ENCODE measurements around the gene COL20A1. TPM values are rescaled to one million over a fixed set of nuclear protein-coding genes. Genes with fewer than 3 reads are reported as not detected.

COL20A1 gene
- total and polyA plus RNA-seq, 2 of the 13 experiments (the other 11 are each of a cell fraction or from before 2014, with no cell fraction given): not detected

DNA sequence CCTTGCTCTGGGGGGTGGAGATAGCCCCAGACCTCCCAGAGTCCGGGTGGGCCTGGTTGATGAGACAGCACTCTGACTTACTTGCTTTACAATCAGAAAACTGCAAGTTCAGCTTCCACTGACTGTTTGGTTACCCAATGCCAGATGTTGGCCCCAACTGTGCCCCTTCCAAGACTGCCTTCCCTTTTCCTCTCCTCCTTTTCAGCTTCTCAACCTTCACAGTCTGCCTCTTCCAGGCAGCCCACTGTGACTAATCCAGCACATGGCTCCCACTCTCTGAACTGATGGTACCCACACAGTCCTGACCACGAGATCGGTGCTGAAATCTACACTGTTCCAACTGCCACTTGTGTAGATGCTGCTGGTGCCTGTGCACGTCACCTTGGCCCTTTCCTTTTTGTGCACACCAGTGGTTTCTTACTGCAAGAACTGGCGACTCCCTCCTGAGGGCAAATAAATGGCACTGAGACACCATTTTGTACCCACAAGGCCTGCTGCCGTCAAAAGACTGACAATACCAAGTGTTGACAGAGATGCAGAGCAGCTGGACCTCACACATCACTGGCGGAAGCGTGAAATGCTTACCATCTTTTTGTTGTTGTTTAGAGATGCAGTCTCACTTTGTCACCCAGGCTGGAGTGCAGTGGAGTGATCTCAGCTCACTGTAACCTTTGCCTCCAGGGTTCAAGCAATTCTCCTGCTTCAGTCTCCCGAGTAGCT is 22.2 kb upstream of the COL20A1 start (continued):
- TF ChIP-seq ZBTB8A (CRISPR knock-in tag; IDR thresholded peaks at IDR 0.05; ENCODE audit: borderline replicate concordance, low read depth): no peak
- no peak for TF ChIP-seq AGO2 (optimal IDR thresholded peaks at IDR 0.05; ENCODE audit: low read depth, low read length)
- TF ChIP-seq CBX1 (IDR thresholded peaks at IDR 0.05; ENCODE audit: low read depth): no peak

- peaks cover 33% of the 10 kb centered on the region for H4K20me1 ChIP-seq (ENCODE audit: insufficient read depth, low read length)
- peaks cover 43% of the 10 kb centered on the region for H3K4me1 ChIP-seq (ENCODE audit: insufficient read depth, low read length)
- intact Hi-C loops (cut with micrococcal nuclease; ENCODE audit: unreplicated experiment) (no loop called here), in situ Hi-C loops (cut with HindIII; ENCODE audit: extremely low pct_ligation_motif_present, low pct_unique_long_range_greater_than_20kb) (no loop called here)
- peaks cover 22 to 23% of the 10 kb centered on the region in 2 experiments for H3K36me3 ChIP-seq (replicated peaks in 1 of 2; ENCODE audit: control insufficient read depth in 1 of 2, insufficient read depth in 2 of 2, low read length in 2 of 2)
- peak; percentile 92 for DNase-seq (ENCODE audit: low spot score)
- H3K4me2 ChIP-seq (ENCODE audit: low read depth, low read length): peak within 1 kb of the TSS; percentile 92
- peak within 1 kb of the TSS; percentile 96 to 100 (median 99) for H3K4me3 ChIP-seq (replicated peaks in 1 of 3; ENCODE audit: insufficient read depth in 1 of 3, low read depth in 2 of 3, low read length in 3 of 3)
- no peaks in the 10 kb centered on the region for H3K9me3 ChIP-seq (ENCODE audit: low read length)
- peak; percentile 90 for ATAC-seq
- POLR2A ChIA-PET: interaction anchor here (0.8 to 1.6 kb wide), 12 partner anchors 8 to 1229 kb away, joined by 3 to 8 read pairs (median 3); partner anchors contain the start of genes PTK6 and TCFL5
- no TSS peak for BruUV-seq (replicated peaks)
- H3K27ac ChIP-seq (ENCODE audit: extremely low read length, insufficient read depth, low read length): peak within 1 kb of the TSS; percentile 72
- FAIRE-seq: peak; percentile 75
- 3% methylated on average over 60 of the region's 97 CpGs for WGBS (ENCODE audit: low lambda C conversion rate)
- H3K79me2 ChIP-seq (ENCODE audit: insufficient read depth, low read length): peaks cover 41% of the 10 kb centered on the region
- peak within 1 kb of the TSS; percentile 96 for H3K9ac ChIP-seq (ENCODE audit: insufficient read depth, low read depth, low read length)
- no peak within 1 kb of the TSS for H2AFZ ChIP-seq (ENCODE audit: low read length)
- CTCF ChIA-PET (ENCODE audit: low intra/inter-chr PET ratio, low total read pairs): no interaction called here
- H3K27me3 ChIP-seq (ENCODE audit: control insufficient read depth in 1 of 2, insufficient read depth in 2 of 2, low read length in 2 of 2): peaks cover 2 to 14% of the 10 kb centered on the region in 2 experiments; a peak in 3 of 5 replicates
- peak; percentile 75; the same call in 1 of the 2 replicates for TF ChIP-seq ZNF441 (CRISPR knock-in tag; IDR thresholded peaks at IDR 0.05; ENCODE audit: borderline replicate concordance)
- no peak for TF ChIP-seq ZNF496 (CRISPR knock-in tag; IDR thresholded peaks at IDR 0.05; ENCODE audit: insufficient replicate concordance)
- TF ChIP-seq KLF15 (CRISPR knock-in tag; IDR thresholded peaks at IDR 0.05; ENCODE audit: borderline replicate concordance): no peak
- 0 out of 2 replicates have a peak, but pooled peaks have one; percentile 12 for TF ChIP-seq PHF21A (CRISPR knock-in tag; IDR thresholded peaks at IDR 0.05)
- TF ChIP-seq, protein P1, sequence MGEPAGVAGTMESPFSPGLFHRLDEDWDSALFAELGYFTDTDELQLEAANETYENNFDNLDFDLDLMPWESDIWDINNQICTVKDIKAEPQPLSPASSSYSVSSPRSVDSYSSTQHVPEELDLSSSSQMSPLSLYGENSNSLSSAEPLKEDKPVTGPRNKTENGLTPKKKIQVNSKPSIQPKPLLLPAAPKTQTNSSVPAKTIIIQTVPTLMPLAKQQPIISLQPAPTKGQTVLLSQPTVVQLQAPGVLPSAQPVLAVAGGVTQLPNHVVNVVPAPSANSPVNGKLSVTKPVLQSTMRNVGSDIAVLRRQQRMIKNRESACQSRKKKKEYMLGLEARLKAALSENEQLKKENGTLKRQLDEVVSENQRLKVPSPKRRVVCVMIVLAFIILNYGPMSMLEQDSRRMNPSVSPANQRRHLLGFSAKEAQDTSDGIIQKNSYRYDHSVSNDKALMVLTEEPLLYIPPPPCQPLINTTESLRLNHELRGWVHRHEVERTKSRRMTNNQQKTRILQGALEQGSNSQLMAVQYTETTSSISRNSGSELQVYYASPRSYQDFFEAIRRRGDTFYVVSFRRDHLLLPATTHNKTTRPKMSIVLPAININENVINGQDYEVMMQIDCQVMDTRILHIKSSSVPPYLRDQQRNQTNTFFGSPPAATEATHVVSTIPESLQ (CRISPR knock-in tag; conservative IDR thresholded peaks at IDR 0.05): no peak
- TF ChIP-seq NFRKB (IDR thresholded peaks at IDR 0.05): no peak
- peak; percentile 63; the same call in 1 of the 2 replicates for TF ChIP-seq THAP9 (CRISPR knock-in tag; IDR thresholded peaks at IDR 0.05; ENCODE audit: borderline replicate concordance)
- TF ChIP-seq, protein P2, sequence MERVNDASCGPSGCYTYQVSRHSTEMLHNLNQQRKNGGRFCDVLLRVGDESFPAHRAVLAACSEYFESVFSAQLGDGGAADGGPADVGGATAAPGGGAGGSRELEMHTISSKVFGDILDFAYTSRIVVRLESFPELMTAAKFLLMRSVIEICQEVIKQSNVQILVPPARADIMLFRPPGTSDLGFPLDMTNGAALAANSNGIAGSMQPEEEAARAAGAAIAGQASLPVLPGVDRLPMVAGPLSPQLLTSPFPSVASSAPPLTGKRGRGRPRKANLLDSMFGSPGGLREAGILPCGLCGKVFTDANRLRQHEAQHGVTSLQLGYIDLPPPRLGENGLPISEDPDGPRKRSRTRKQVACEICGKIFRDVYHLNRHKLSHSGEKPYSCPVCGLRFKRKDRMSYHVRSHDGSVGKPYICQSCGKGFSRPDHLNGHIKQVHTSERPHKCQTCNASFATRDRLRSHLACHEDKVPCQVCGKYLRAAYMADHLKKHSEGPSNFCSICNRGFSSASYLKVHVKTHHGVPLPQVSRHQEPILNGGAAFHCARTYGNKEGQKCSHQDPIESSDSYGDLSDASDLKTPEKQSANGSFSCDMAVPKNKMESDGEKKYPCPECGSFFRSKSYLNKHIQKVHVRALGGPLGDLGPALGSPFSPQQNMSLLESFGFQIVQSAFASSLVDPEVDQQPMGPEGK (CRISPR knock-in tag; IDR thresholded peaks at IDR 0.05): peak; percentile 67
- TF ChIP-seq ZNF12 (CRISPR knock-in tag; IDR thresholded peaks at IDR 0.05): no peak
- peak; percentile 59 for TF ChIP-seq ZMYM4 (CRISPR knock-in tag; IDR thresholded peaks at IDR 0.05)
These were observed 20.6 kb upstream of the COL20A1 start, which contains the start of gene ARFGAP1 for GRCh38 chr20:63272105-63273058. Gene ARFGAP1, plus strand, starts transcription at chr20:63272813. Its CDS starts 2,768 bp downstream, at chr20:63275581.
